Hepatocyte (in vitro differentiated cells): ENCODE measurements around the gene SLC39A11. TPM values are rescaled to one million over a fixed set of nuclear protein-coding genes. Genes with fewer than 3 reads are reported as not detected.

ENCODE experiments used
- DNase-seq: peaks from one replicate; pipeline ENCODE4 v3.0.0-alpha.2; 2016; ENCODE audit warnings: low spot score
- H2AFZ ChIP-seq: fragments of 200-600 bp; sonication (generic); 2 replicates; pipeline ENCODE4 v1.6.0; 2016; ENCODE audit warnings: antibody characterized with exemption, mild to moderate bottlenecking
- H3K27ac ChIP-seq: fragments of 200-600 bp; sonication (generic); 2 replicates; pipeline ENCODE4 v1.5.1; 2016; ENCODE audit warnings: mild to moderate bottlenecking
- H3K27me3 ChIP-seq: fragments of 200-600 bp; sonication (generic); 2 replicates; pipeline ENCODE4 v1.6.1; 2016
- H3K36me3 ChIP-seq: fragments of 200-600 bp; sonication (generic); replicated peaks from 2 replicates; pipeline ENCODE4 v1.5.1; 2016; ENCODE audit warnings: low read depth; ENCODE audit not compliant: insufficient read depth
- H3K4me1 ChIP-seq: fragments of 200-600 bp; sonication (generic); 2 replicates; pipeline ENCODE4 v1.5.1; 2016; ENCODE audit warnings: mild to moderate bottlenecking, moderate library complexity; ENCODE audit not compliant: insufficient read depth
- H3K4me2 ChIP-seq: fragments of 200-600 bp; sonication (generic); 2 replicates; pipeline ENCODE4 v1.6.0; 2016
- H3K4me3 ChIP-seq: fragments of 200-600 bp; sonication (generic); 2 replicates; pipeline ENCODE4 v1.5.1; 2016; ENCODE audit warnings: mild to moderate bottlenecking
- H3K79me2 ChIP-seq: fragments of 200-600 bp; sonication (generic); 2 replicates; pipeline ENCODE4 v1.6.0; 2017; ENCODE audit warnings: mild to moderate bottlenecking
- H3K9me2 ChIP-seq: fragments of 200-600 bp; sonication (generic); replicated peaks from 2 replicates; pipeline ENCODE4 v1.6.0; 2017; ENCODE audit warnings: mild to moderate bottlenecking; ENCODE audit not compliant: insufficient read depth
- H3K9me3 ChIP-seq: fragments of 200-600 bp; sonication (generic); 2 replicates; pipeline ENCODE4 v1.5.1; 2016; ENCODE audit warnings: low read depth, mild to moderate bottlenecking
- H4K20me1 ChIP-seq: fragments of 200-600 bp; sonication (generic); 2 replicates; pipeline ENCODE4 v1.6.0; 2016; ENCODE audit warnings: mild to moderate bottlenecking; ENCODE audit not compliant: insufficient read depth, poor library complexity, severe bottlenecking
- EZH2 ChIP-seq: fragments of 200-600 bp; sonication (generic); IDR thresholded peaks from 2 replicates; pipeline ENCODE4 v1.6.1; 2016; ENCODE audit warnings: antibody characterized with exemption, mild to moderate bottlenecking, borderline replicate concordance
- EZH2phosphoT487 ChIP-seq: fragments of 200-600 bp; sonication (generic); IDR thresholded peaks from one replicate; pipeline ENCODE4 v1.6.1; 2018; ENCODE audit warnings: antibody characterized with exemption, mild to moderate bottlenecking, low read depth, moderate library complexity; ENCODE audit not compliant: unreplicated experiment, severe bottlenecking
- WGBS: methylation state at CpG from one replicate; pipeline ENCODE4 v1.1.6; 2016; ENCODE audit warnings: low lambda C conversion rate; ENCODE audit errors: missing lambda C conversion rate; 5-methylcytosine and 5-hydroxymethylcytosine counted together
- polyA plus RNA-seq: library from polyadenylated mRNA; unstranded; fragments of >200 nt; fragmentation: Nextera tagmentation; extraction: Ambion mirVana; gene quantifications from 2 replicates; pipeline ENCODE4 v1.2.1, GENCODE V29; 2016
- total RNA-seq: library from RNA; depleted of rRNA; stranded (reverse); fragments of >200 nt; gene quantifications from 2 replicates; pipeline ENCODE4 v1.2.3, GENCODE V29; 2014
- TF ChIP-seq, protein P1 (sequence below): fragments of 200-600 bp; sonication (generic); IDR thresholded peaks from 2 replicates; pipeline ENCODE4 v1.5.1; 2016; ENCODE audit warnings: antibody characterized with exemption, mild to moderate bottlenecking; ENCODE audit not compliant: poor library complexity

The SLC39A11 gene
- total and polyA plus RNA-seq, 2 experiments from 2014 or later = 37.7 to 39.1 TPM

- Histone ChIP-seq H3K79me2 (no peaks in the 10 kb centered on the region), H3K4me3 (no peak overlapping the region), H4K20me1 (no peaks in the 10 kb centered on the region), H3K9me2 (no peaks in the 10 kb centered on the region), H3K27me3 (no peaks in the 10 kb centered on the region), H3K27ac (no peak overlapping the region), H3K4me1 (no peaks in the 10 kb centered on the region), H2AFZ (no peak overlapping the region), H3K4me2 (no peak overlapping the region), H3K36me3 (no peaks in the 10 kb centered on the region), H3K9me3 (no peaks in the 10 kb centered on the region)
- no peak for DNase-seq
- TF ChIP-seq EZH2phosphoT487 (no peak), EZH2 (no peak)
- TF ChIP-seq, protein P1, sequence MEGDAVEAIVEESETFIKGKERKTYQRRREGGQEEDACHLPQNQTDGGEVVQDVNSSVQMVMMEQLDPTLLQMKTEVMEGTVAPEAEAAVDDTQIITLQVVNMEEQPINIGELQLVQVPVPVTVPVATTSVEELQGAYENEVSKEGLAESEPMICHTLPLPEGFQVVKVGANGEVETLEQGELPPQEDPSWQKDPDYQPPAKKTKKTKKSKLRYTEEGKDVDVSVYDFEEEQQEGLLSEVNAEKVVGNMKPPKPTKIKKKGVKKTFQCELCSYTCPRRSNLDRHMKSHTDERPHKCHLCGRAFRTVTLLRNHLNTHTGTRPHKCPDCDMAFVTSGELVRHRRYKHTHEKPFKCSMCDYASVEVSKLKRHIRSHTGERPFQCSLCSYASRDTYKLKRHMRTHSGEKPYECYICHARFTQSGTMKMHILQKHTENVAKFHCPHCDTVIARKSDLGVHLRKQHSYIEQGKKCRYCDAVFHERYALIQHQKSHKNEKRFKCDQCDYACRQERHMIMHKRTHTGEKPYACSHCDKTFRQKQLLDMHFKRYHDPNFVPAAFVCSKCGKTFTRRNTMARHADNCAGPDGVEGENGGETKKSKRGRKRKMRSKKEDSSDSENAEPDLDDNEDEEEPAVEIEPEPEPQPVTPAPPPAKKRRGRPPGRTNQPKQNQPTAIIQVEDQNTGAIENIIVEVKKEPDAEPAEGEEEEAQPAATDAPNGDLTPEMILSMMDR = no peak
- 87% methylated on average over 6 of the region's 6 CpGs for WGBS
These were observed 34.5 kb downstream of the SLC39A11 start for GRCh38 chr17:73058022-73058421.

- WGBS = 93% methylated on average over 5 of the region's 5 CpGs
- Histone ChIP-seq H3K27me3 (no peaks in the 10 kb centered on the region), H3K4me2 (no peak overlapping the region), H4K20me1 (no peaks in the 10 kb centered on the region), H3K36me3 (no peaks in the 10 kb centered on the region), H3K27ac (no peak overlapping the region), H3K4me1 (no peaks in the 10 kb centered on the region), H2AFZ (no peak overlapping the region), H3K9me2 (no peaks in the 10 kb centered on the region), H3K4me3 (no peak overlapping the region), H3K79me2 (no peaks in the 10 kb centered on the region), H3K9me3 (no peaks in the 10 kb centered on the region)
- TF ChIP-seq, protein P1 = no peak
- TF ChIP-seq EZH2 (no peak), EZH2phosphoT487 (no peak)
- DNase-seq = no peak
These were observed 35.3 kb downstream of the SLC39A11 start for GRCh38 chr17:73057196-73057595.

DNA sequence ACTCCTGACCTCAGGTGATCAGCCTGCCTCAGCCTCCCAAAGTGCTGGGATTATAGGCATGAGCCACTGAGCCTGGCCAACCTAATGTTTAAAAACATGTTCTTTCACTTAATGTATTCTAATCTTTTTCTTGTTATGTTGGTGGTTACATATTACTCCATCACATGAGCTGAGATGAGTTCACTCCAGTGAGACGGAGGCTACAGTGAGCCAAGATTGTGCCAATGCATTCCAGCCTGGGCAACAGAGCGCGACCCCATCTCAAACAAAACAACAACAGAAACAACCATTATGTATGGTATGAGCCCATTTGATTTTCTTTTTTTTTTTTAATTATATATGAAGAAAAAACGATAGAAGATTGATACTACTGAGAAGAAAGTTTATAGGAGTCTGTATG is 39.6 kb downstream of the SLC39A11 start:
- H3K4me3 ChIP-seq = no peak overlapping the region
- H3K27ac ChIP-seq = no peak overlapping the region
- DNase-seq = no peak
- no peaks in the 10 kb centered on the region for H3K27me3 ChIP-seq
- H4K20me1 ChIP-seq = no peaks in the 10 kb centered on the region
- no peaks in the 10 kb centered on the region for H3K9me3 ChIP-seq
- no peaks in the 10 kb centered on the region for H3K9me2 ChIP-seq
- no peaks in the 10 kb centered on the region for H3K4me1 ChIP-seq
- WGBS = 93% methylated on average over 4 of the region's 4 CpGs
- H3K36me3 ChIP-seq = no peaks in the 10 kb centered on the region
- H3K79me2 ChIP-seq = no peaks in the 10 kb centered on the region
- no peak overlapping the region for H2AFZ ChIP-seq
- H3K4me2 ChIP-seq = no peak overlapping the region
- TF ChIP-seq, protein P1 = no peak
- TF ChIP-seq EZH2 (no peak), EZH2phosphoT487 (no peak)

- no peaks in the 10 kb centered on the region for H3K79me2 ChIP-seq
- no peak overlapping the region for H3K4me2 ChIP-seq
- H4K20me1 ChIP-seq = no peaks in the 10 kb centered on the region
- no peak for DNase-seq
- no peaks in the 10 kb centered on the region for H3K9me2 ChIP-seq
- no peaks in the 10 kb centered on the region for H3K27me3 ChIP-seq
- H3K4me3 ChIP-seq = no peak overlapping the region
- no peak overlapping the region for H3K27ac ChIP-seq
- no peaks in the 10 kb centered on the region for H3K9me3 ChIP-seq
- H2AFZ ChIP-seq = no peak overlapping the region
- H3K4me1 ChIP-seq = no peaks in the 10 kb centered on the region
- H3K36me3 ChIP-seq = no peaks in the 10 kb centered on the region
- 94% methylated on average over 4 of the region's 4 CpGs for WGBS
- TF ChIP-seq EZH2phosphoT487 (no peak), EZH2 (no peak)
- TF ChIP-seq, protein P1 = no peak
These were observed 41.7 kb downstream of the SLC39A11 start for GRCh38 chr17:73050797-73051196.
